Measurements from ENCODE around the gene ITIH1.

ITIH1 gene

GRCh38 chr3:52743152-52743551 lies 34.2 kb upstream of the ITIH1 start:
- DNase-seq (ENCODE audit: low spot score), result no peak
- TF ChIP-seq, protein P1, sequence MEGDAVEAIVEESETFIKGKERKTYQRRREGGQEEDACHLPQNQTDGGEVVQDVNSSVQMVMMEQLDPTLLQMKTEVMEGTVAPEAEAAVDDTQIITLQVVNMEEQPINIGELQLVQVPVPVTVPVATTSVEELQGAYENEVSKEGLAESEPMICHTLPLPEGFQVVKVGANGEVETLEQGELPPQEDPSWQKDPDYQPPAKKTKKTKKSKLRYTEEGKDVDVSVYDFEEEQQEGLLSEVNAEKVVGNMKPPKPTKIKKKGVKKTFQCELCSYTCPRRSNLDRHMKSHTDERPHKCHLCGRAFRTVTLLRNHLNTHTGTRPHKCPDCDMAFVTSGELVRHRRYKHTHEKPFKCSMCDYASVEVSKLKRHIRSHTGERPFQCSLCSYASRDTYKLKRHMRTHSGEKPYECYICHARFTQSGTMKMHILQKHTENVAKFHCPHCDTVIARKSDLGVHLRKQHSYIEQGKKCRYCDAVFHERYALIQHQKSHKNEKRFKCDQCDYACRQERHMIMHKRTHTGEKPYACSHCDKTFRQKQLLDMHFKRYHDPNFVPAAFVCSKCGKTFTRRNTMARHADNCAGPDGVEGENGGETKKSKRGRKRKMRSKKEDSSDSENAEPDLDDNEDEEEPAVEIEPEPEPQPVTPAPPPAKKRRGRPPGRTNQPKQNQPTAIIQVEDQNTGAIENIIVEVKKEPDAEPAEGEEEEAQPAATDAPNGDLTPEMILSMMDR (IDR thresholded peaks at IDR 0.05; ENCODE audit: extremely low read depth, insufficient read depth, missing control alignments), result no peak
- in situ Hi-C loops (cut with MboI; ENCODE audit: low pct_unique_long_range_greater_than_20kb, low sequenced_read_pairs, unreplicated experiment), result no loop called here

DNA sequence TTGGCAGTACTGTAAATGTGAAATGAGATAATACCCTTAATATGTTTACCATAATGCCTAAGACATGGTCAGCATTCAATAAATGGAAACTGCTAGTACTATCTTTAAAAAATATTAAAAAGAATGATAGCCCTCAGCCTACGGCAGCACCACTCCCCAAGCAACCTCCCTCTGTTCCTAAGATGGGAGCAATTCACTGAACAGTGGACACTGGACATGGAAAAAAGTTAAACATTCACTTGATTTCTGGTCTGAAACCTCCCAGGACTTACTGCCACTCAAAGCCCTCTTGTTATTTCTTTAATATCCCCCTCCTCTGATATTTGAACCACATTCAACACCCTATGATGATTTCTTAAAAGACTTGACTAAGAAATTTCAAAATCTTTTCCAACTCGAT lies 33.7 kb upstream of the ITIH1 start:
- no peak for DNase-seq (ENCODE audit: low spot score)
- TF ChIP-seq, protein P1 (IDR thresholded peaks at IDR 0.05; ENCODE audit: extremely low read depth, insufficient read depth, missing control alignments), result no peak
- in situ Hi-C loops (cut with MboI; ENCODE audit: low pct_unique_long_range_greater_than_20kb, low sequenced_read_pairs, unreplicated experiment), result no loop called here

DNA sequence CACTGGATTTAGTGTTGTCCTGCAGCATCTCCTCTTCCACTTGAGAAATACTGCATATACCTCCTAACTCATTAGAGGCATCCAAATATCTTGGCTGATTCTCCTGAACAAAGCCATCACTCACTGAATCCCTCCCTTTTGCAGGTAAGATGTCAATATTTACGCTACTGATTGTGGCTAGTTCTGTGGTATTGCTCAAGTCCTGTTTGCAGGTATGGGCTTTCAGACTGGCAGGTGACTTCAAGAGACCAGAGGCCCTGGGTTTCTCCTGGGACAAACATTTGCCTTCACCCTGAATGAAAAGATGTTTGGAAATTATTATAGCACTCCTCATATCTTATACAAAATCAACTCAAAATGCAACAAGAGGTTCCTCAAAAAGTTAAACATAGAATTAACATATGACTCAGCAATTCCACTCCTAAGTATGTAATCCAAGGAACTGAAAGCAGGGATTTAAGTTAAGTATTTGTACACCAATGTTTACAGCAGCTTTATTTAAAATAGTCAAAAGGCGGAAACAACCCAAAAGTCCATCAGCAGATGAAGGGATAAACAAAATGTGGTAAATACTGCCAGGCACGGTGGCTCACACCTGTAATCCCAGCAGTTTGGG lies 25.2 kb upstream of the ITIH1 start:
- no peak for DNase-seq (ENCODE audit: low spot score)
- in situ Hi-C loops (cut with MboI; ENCODE audit: low pct_unique_long_range_greater_than_20kb, low sequenced_read_pairs, unreplicated experiment), result no loop called here
- TF ChIP-seq, protein P1 (IDR thresholded peaks at IDR 0.05; ENCODE audit: extremely low read depth, insufficient read depth, missing control alignments), result no peak

- in situ Hi-C loops (cut with MboI; ENCODE audit: low pct_unique_long_range_greater_than_20kb, low sequenced_read_pairs, unreplicated experiment), result no loop called here
- TF ChIP-seq, protein P1 (IDR thresholded peaks at IDR 0.05; ENCODE audit: extremely low read depth, insufficient read depth, missing control alignments), result no peak
- no peak for DNase-seq (ENCODE audit: low spot score)
These were observed 23.0 kb upstream of the ITIH1 start for GRCh38 chr3:52754373-52754772.

GRCh38 chr3:52756141-52756540 lies 21.3 kb upstream of the ITIH1 start:
- TF ChIP-seq, protein P1 (IDR thresholded peaks at IDR 0.05; ENCODE audit: extremely low read depth, insufficient read depth, missing control alignments), result no peak
- in situ Hi-C loops (cut with MboI; ENCODE audit: low pct_unique_long_range_greater_than_20kb, low sequenced_read_pairs, unreplicated experiment), result no loop called here
- no peak for DNase-seq (ENCODE audit: low spot score)

- TF ChIP-seq, protein P1 (IDR thresholded peaks at IDR 0.05; ENCODE audit: extremely low read depth, insufficient read depth, missing control alignments), result no peak
- in situ Hi-C loops (cut with MboI; ENCODE audit: low pct_unique_long_range_greater_than_20kb, low sequenced_read_pairs, unreplicated experiment), result no loop called here
- no peak for DNase-seq (ENCODE audit: low spot score)
These were observed 13.9 kb upstream of the ITIH1 start for GRCh38 chr3:52763466-52763865.
